ENCODE data around the gene GPR156.
"Not testable (repeated sequence)": the region's sequence is repeated elsewhere in the genome, so short reads cannot be mapped to it uniquely, and the experiment has no call there.

GPR156 gene

DNA sequence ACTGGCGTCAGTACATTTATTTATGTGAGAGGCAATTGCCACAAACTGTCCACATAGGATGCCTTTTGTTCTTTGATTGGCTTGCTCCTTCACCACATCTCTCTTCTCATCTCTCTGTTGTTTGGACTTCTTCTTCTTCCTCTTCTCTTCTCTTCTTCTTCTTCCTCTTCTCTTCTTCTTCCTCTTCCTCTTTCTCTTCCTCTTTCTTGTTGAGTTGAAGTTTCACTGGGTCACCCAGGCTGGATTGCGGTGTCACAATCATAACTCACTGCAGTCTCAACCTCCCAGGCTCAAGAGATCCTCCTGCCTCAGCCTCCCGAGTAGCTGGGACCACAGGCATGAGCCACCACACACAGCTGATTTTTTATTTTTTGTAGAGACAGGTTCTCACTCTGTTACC is 123.1 kb downstream of the GPR156 start:
- DNase-seq (ENCODE audit: low read depth) = no peak

GRCh38 chr3:120160050-120160449 is 125.0 kb downstream of the GPR156 start:
- peak; percentile 100 for DNase-seq (ENCODE audit: low read depth)

DNA sequence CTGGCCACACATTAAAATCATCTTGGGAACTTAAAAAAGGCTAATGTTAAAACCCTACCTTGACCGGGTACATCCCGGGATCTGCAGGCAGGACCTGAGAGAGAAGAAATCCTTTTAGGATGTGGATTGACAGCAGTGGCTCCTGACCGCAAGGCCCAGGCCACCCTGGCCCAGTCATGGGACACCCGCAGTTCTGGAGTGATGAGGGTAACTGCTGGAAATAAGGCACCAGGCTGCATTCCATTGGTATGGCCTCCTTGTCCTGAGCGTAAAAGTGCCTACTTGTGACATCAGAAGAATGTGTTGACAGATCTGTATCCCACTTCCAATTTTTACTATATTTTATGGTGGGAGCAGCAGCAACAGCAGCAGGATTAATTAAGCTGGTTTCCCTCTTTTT is 127.3 kb downstream of the GPR156 start:
- DNase-seq (ENCODE audit: low read depth) = no peak

DNA sequence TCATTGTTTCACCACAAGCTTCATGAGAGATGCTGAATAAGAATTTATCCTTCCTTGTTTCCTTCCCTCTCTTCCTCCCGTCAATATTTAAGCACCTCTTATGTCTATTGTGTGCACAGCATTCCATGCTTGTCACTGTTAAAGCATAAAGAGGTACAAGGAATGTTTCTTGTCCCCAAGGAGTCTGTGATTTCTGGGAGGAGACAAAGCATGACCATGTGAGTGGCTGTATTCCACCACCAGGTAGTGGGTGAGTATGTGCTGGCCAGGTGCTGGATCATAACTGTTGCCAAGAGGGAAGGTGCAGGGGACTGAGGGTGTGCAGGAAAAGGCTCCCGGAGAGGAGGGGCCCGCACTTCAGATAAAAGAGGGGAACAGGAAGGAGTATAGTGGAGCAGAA is 127.9 kb downstream of the GPR156 start:
- DNase-seq (ENCODE audit: low read depth) = no peak

- peak; percentile 49 for DNase-seq (ENCODE audit: low read depth)
Measured at GRCh38 chr3:120156699-120157098, 128.3 kb downstream of the GPR156 start.

GRCh38 chr3:120155694-120156093 is 129.3 kb downstream of the GPR156 start:
- DNase-seq (ENCODE audit: low read depth) = not testable (repeated sequence)

- DNase-seq (ENCODE audit: low read depth) = no peak
Measured at GRCh38 chr3:120155108-120155507, 129.9 kb downstream of the GPR156 start.

- DNase-seq (ENCODE audit: low read depth) = peak; percentile 95
Measured at GRCh38 chr3:120153294-120153693, 131.7 kb downstream of the GPR156 start.

DNA sequence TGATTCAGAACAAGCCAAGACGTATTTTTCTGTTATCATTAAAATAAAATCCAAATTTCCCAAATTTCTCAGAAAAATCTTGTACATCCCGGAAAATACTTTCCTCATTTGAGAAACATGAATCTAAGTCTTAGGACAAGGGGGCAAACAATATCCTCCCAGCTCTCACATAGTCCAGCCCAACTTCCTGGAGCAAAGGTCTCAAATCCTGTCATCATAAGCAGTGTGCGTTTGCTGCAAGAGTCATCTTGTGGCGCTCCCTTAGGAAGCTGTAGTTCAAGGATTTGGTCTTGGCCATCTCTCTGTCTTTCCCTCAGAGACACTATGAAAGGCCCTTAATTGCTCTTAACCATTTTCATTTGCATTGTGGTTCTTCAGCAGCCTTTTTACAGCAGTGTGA is 133.2 kb downstream of the GPR156 start:
- DNase-seq (ENCODE audit: low read depth) = no peak

GRCh38 chr3:120148187-120148949 is 136.7 kb downstream of the GPR156 start:
- DNase-seq (ENCODE audit: low read depth) = no peak

GRCh38 chr3:120147072-120147871 is 137.8 kb downstream of the GPR156 start:
- DNase-seq (ENCODE audit: low read depth) = no peak

DNA sequence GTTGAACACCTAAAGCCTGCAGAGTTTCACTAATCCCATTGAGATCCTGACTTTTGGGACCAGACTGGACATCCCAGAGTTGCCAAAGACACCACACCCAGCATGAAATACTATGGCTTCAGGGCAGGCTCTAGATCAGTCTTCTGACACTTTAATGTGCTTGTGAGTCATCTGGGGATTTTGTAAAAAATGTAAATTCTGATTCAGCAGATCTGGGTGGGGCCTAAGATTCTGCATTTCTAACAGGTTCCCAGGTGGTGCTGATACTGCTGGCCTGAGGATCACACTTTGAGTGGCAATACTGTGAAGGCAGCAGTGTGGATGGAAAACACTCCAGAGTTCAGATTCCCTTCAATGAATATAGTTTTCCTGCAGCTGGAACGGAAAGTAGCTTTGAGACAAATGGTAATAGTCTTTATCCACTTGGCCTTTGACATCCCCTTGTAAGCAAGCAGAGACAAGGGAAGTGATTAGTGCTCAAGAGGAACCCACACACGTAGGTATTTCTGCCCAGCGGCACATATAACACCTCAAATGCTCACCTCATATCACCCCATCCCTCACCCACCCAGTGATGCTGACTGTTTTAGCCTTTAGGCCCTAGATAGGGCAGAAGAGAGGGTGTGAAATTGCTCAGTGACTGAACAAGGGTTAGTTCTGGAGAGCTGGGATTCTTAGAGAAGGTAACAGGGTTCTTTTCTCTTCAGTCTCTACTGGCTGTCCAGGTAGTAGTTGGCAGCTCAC is 139.3 kb downstream of the GPR156 start:
- peak; percentile 86 for DNase-seq (ENCODE audit: low read depth)

GRCh38 chr3:120144267-120144666 is 140.8 kb downstream of the GPR156 start:
- peak; percentile 87 for DNase-seq (ENCODE audit: low read depth)

DNA sequence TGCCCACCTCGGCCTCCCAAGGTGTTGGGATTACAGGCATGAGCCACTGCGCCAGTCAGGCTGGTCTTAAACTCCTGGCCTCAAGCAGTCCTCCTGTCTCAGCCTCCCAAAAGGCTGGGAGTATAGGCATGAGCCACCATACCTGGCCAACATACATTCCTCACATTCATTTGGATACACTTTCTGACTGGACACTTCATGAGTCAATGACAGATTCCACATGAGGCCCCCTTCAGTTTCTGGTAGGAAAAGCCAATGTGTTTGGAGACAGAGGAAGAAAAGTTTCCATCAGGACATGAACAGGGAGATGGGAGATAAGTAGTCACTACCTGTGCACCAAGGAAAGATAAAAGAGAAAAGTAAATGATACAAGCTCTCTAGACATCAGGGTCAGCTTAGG is 141.3 kb downstream of the GPR156 start:
- no peak for DNase-seq (ENCODE audit: low read depth)

DNA sequence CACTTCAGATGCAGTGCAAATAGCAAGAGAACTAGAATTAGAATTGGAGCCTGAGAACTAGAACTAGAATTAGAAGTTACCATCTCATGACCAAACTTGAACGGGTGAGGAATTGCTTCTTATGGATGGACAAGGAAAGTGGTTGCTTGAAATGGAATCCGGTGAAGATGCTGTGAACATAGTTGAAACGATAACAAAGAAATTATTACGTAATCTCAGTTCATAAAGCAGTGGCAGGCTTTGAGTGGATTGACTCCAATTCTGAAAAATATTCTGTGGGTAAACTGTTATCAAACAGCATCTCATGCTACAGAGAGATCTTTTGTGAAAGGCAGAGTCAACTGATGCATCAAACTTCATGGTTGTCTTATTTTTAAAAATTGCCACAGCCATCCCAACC is 142.8 kb downstream of the GPR156 start:
- no peak for DNase-seq (ENCODE audit: low read depth)

DNA sequence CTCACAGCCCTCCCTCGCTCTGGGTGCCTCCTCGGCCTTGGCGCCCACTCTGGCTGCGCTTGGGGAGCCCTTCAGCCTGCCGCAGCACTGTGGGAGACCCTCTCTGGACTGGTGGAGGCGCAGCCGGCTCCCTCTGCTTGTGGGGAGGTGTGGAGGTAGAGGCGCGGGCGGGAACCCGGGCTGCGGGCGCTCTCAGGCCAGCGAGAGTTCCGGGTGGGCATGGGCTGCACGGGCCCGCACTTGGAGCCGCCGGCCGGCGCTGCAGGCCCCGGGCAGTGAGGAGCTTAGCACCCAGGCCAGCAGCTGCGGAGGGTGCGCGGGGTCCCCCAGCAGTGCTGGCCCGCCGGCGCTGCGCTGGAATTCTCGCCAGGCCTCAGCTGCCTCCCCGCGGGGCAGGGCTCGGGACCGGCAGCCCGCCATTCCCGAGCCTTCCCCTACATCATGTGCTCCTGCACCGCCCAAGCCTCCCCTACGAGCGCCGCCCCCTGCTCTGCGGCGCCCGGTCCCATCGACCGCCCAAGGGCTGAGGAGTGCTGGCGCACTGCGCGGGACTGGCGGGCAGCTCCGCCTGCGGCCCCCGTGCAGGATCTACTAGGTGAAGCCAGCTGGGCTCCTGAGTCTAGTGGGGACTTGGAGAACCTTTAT is 144.8 kb downstream of the GPR156 start:
- no peak for DNase-seq (ENCODE audit: low read depth)

GRCh38 chr3:120139140-120139539 is 145.9 kb downstream of the GPR156 start:
- DNase-seq (ENCODE audit: low read depth) = no peak

DNA sequence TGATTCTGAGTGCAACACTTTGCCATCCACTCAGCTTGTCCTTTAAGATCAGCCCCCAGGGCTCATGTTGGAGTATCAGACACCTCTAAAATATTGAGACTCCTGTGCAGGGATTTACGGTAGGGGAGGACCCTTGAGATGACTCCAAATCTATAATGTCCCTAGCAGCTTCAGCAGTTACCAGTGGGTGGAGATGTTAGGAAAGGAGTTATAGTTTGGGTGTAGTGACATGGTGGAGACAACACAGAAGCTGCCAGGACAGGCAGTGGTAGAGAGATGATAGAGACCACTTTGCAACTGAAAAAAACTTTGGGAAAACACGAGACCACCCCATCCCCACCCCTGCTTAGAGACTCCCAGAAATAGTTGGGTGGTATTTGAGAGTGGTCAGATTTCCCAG is 147.5 kb downstream of the GPR156 start:
- no peak for DNase-seq (ENCODE audit: low read depth)

GRCh38 chr3:120130656-120131055 is 154.4 kb downstream of the GPR156 start:
- DNase-seq (ENCODE audit: low read depth) = no peak

DNA sequence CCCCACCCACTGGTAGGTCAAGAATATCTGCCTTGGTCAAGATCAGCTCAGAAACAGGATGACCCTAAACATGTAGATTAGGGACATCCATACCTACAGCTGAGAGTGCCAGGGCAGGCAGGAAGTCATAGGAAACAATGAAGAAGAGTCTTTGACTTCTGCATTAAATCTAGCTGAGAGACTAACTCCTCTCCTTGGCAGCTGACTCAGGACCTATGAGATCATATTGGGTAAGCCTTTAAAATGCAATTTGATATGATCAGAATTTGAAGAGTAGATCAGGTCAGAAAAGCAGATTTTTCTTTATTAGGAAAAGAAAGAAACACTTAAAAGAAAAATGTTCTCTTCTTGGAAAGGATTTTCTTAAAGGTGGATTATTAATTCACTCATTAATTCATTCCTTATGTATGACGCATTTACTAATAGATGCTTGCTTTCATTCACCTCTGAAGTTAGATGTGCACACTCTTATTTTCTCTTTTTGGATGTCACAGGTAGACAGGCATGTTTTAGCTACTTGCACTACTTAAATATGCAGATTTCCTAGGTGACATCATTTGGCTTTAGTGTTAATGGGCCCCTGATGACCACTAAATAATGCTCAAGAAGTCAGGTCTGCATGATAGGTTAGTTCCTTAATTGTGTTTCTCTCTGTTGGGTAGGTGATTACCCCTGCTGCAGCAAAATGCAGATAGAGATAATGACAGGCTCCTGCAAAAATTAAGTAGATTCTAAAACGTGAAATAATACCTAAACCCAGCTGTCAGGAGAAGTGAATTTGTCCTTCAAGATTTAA is 155.1 kb downstream of the GPR156 start:
- peak; percentile 25 for DNase-seq (ENCODE audit: low read depth)

DNA sequence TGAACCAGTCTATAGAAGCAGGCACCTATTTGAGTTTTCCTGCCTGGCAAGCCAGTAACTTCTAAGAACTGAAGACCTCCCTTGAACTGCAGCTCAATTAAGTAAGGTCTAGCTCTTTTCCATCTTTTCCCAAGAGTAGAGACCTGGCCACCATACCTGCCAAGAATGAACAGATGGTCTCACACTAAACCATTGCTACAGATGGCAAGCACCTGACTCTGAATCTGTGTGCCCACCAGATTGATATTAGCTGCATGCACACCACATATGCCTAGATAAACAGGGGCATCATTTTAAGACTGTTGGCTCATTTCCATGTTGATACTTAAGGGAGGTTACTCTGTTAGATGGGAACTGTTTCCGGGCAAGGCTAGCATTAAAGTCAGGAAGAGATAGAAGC is 156.0 kb downstream of the GPR156 start:
- DNase-seq (ENCODE audit: low read depth) = no peak

Data from EH (cell line).